ENCODE results near the gene SET.
"Not testable (repeated sequence)": the region's sequence is repeated elsewhere in the genome, so short reads cannot be mapped to it uniquely, and the experiment has no call there.

The SET gene, protein sequence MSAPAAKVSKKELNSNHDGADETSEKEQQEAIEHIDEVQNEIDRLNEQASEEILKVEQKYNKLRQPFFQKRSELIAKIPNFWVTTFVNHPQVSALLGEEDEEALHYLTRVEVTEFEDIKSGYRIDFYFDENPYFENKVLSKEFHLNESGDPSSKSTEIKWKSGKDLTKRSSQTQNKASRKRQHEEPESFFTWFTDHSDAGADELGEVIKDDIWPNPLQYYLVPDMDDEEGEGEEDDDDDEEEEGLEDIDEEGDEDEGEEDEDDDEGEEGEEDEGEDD

DNA sequence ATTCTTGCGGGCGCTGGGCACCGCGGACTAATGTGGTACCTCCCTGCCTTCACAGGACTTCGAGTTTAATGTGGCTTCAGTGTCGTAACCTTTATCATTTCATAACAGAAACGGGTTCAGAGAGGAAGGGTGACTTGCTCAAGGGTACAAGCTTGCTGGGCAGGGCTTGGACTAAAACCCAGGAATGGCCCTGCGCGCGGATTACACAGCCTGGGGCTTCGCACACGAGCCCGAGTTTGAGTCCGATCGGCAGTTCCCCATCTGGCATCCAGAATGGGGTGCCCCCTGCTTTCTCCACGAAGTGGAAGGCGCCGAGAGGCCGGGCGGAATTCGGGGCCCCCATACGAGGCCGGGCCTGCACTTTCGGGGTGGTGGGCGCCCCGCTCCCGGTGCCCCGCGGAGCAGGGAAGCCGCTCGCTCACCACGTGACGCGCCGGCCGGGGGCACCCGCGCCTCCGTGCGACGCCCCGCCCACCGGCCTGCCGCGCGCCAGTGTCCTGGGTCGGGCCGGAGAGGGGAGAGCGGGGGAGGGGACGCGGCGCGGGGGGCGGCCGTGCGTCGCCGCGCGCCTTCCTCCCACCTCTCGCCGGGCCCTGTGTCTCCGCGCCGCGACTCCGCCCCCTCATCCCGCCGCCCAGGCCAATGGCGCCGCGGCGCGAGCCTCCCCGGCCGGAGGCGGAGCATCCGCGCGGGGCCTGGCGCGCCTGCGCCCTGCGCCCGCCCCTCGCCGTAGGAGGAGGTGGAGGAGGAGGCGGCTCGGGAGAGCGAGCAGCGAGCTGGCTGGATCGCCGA, at the start of gene SET:
SET (plus strand) TSS at position 722 of the 792 bp plus-strand sequence. CDS start 361 bp downstream, outside the sequence.
- peak; percentile 86 to 94 (median 87) for DNase-seq (ENCODE audit: low read depth in 2 of 3, low spot score in 1 of 3)

DNA sequence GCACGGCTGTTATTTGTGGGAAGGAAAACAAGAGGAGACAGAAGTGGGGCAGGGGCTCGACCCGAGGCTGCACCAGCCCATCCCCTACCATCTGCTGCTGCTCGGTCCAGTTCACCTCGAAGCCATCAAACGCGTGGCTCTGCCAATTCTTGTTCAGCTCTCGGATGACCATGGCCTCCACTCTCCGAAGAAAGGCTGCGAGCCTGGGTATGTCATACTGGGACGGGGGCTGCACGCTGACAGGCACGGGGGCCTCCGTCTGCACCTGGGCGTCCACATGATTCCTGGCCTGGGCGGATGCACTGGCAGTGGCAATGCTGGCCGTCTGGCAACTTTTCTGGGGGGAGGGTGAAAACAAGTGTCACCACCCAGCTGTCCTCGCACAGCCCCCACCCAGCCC, 48.4 kb upstream of the SET start:
- DNase-seq (ENCODE audit: low read depth in 2 of 3, low spot score in 1 of 3) = no peak

DNA sequence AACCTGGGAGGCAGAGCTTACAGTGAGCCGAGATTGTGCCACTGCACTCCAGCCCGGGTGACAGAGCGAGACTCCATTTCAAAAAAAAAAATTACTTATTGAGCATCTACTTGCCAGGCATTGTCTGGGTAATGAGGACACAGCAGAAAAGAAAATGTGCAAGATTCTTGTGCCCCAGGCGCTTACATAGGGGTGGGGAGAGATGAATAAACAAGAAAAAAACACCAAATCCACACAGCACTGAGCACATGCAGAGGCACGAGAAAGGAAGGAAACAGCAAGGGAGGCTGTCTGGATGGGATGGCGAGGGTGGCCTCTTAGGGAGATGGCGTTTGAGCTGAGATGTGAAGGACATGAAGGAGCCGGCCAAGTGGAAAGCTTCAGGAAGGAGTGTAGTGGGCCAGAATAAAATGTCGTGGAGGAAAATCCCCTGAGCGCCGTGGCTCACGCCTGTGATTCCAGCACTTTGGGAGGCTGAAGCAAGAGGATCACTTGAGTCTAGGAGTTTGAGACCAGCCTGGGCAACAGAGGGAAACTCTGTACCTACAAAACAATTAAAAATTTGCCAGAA, 46.3 kb upstream of the SET start:
- no peak for DNase-seq (ENCODE audit: low read depth in 2 of 3, low spot score in 1 of 3)

DNA sequence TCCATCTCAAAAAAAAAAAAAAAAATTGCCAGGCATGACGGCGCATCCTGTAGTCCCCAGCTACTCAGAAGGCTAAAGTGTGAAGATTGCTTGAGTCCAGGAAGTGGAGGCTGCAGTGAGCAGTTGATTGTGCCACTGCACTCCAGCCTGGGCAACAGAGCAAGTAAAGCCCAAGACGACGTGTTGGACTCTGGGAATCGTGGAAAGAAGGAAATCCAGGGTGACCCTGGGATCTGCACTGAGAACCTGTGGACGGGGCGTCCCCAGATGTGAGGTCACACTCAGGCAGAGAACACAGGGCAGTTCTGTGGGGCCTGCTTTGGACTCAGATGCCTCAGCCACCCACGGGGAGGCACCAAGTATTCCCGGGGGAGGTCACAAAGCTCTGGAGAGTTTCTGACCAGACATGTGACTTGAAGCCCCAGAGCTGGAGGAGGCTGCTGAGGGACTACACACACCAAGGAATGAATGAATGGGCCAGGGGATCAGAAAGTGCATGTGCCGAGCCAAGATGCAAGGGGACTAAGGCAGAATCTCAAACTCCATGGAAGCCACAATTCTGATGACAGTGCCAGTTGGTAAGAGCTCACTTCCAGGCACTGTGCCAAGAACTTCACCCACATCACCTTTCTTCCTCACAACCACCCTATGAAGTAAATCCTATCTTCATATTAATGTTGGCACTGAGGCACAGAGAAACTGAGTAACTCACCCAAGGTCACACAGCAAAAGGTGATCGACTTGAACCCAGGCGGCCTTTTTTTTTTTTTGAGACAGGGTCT, 45.3 kb upstream of the SET start:
- DNase-seq (ENCODE audit: low read depth in 2 of 3, low spot score in 1 of 3) = no peak

DNA sequence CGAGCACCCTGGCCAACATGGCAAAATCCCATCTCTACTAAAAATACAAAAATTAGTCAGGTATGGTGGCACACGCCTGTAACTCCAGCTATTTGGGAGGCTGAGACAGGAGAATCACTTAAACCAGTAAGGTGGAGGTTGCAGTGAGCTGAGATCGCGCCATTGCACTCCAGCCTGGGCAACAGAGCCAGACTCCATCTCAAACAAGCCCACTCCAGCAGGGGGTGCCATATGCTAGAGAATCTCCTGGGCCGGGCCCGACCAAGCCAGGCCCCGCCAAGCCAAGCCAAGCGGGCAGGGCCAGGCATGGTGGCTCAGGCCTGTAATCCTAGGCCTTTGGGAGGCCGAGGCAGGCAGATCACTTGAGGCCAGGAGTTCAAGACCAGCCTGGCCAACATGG, 40.8 kb upstream of the SET start:
- DNase-seq (ENCODE audit: low read depth in 2 of 3, low spot score in 1 of 3) = peak; percentile 53 to 68 (median 56)

DNA sequence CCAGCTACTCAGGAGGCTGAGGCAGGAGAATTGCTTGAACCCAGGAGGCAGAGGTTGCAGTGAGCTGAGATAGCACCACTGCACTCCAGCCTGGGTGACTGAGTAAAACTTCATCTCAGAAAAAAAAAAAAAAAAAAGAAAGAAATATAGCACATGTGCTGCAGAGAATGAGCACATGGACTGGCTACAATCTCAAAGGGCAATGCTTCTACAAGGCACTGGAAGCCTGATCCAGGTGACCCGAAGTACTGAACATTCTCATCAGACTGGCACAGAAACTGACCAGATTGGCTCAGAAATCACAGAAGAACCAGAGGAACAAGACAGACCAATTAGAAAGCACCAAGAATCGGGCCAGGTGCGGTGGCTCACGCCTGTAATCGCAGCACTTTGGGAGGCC, 37.2 kb upstream of the SET start:
- DNase-seq (ENCODE audit: low read depth in 2 of 3, low spot score in 1 of 3) = no peak

DNA sequence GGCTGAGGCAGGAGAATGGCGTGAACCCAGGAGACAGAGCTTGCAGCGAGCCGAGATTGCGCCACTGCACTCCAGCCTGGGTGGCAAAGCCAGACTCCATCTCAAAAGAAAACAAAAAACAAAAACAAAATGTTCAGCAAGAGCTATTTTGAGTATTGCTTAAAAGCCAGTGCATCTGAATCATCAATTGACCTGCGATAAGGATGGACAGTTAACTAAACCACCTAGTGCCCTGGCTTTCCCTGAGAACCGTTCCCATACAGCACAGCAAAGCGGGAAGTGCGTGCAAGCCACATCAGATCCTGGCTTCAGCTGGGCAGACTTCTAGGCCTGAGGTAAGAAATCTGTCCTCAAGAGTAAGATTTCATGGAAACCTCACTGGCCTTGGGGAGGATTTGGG, 35.1 kb upstream of the SET start:
- DNase-seq (ENCODE audit: low read depth in 2 of 3, low spot score in 1 of 3) = no peak

DNA sequence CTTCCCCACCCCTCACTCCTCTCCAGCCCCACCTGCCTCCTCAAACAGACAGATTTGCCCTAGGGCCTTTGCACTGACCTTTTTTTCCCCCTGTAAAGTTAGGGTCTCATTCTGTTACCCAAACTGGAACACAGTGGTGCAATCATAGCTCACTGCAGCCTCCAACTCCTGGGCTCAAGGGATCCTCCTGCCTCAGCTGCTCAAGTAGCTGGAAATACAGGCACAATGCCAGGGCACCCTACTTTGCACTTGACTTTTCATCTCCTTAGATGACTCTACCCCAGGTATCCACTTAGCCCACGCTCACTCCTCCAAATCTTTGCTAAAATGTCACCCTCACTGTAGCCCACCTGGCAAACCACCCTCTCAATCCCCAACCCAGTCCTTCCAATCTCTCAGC, 34.5 kb upstream of the SET start:
- no peak for DNase-seq (ENCODE audit: low read depth in 2 of 3, low spot score in 1 of 3)

DNA sequence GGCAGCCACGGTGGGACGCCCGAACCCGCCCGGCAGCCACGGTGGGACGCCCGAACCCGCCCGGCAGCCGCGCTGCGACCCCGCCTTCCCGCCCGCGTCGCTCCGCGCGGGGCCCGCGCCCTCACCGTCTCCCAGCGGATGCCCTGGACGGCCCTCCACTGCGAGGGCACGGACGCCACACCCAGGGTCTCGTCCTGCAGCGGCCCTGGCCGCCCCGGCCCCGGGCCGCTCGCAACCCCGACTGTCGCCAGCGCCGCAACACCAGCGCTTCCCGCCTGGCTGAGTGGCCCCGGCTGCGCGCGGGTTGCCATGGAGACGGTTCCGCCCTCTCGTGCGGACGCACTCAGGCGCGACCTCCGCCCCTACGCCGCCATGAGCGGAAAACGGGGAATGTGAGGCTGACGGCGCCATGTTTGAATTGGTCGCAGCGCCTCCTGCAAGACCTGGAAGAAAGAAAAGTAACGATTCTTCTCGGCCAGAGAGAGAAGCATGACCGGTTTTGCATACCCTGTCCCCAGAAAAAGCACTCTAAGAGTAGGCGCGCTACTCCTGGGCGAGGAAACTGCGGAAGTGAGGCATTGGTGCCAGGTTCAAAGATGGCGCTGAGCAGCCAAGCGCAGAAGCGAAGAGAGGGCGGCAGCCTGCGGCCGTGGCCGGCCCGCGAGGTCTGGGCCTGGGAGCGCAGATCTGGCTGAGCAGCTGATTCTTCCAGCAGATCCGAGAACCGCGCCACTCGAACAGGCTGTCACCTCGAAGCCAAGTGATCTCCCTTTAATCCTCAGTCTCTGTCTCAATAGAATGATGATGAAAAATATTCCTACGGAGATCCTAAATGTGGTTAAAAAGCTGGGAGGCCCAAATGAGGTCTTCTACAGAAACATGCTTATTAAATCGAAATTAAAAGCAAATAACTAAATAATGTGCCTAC, 32.3 kb upstream of the SET start, which contains the start of gene DYNC2I2:
DYNC2I2 (minus strand) TSS at position 432 of the 928 bp plus-strand sequence; CDS start at position 311, 121 bp downstream.
- peak; percentile 89 to 98 (median 93) for DNase-seq (ENCODE audit: low read depth in 2 of 3, low spot score in 1 of 3)

DNA sequence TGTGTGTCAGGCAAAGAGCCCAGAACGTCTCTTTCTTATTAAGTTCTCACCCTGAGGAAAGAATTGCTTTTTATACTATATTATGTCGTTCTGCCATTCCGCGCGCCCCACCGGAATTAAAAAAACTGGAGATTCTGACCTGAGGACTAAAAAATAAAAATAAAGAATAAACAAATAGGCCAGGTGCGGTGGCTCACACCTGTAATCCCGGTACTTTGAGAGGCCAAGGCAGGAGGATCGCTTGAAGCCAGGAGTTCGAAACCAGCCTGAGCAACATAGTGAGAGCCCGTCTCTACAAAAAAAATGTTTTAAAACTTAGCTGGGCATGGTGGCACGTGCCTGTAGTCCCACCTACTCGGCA, 31.7 kb upstream of the SET start:
- no peak for DNase-seq (ENCODE audit: low read depth in 2 of 3, low spot score in 1 of 3)

DNA sequence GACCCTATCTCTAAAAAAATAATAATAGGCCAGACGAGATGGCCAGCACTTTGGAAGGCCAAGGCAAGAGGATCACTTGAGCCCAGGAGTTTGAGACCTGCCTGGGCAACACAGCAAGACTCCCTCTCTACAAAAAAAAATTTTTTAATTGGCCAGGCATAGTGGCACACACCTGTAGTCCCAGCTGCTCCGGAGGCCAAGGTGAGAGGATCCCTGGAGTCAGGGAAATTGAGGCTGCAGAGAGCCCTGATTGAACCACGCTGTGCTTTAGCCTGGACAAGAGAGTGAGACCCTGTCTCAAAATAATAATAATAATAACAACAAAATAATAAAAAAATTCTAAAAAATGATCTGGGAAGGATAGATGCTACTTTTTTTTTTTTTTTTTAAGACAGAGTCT, 31.2 kb upstream of the SET start:
- DNase-seq (ENCODE audit: low read depth in 2 of 3, low spot score in 1 of 3) = no peak

DNA sequence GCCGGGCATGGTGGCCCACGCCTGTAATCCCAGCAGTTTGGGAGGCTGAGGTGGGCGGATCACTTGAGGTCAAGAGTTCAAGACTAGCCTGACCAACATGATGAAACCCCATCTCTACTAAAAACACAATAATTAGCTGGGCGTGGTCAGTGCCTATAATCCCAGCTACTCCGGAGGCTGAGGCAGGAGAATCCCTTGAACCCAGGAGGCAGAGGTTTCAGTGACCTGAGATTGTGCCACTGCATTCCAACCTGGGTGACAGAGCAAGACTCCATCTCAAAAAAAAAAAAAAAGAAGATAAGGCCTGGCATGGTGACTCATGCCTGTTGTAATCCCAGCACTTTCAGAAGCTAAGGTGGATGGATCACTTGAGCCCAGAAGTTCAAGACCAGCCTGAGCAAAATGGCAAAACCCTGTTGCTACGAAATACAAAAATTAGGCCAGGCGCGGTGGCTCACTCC, 22.5 kb upstream of the SET start:
- not testable (repeated sequence) for DNase-seq (ENCODE audit: low read depth in 2 of 3, low spot score in 1 of 3)

DNA sequence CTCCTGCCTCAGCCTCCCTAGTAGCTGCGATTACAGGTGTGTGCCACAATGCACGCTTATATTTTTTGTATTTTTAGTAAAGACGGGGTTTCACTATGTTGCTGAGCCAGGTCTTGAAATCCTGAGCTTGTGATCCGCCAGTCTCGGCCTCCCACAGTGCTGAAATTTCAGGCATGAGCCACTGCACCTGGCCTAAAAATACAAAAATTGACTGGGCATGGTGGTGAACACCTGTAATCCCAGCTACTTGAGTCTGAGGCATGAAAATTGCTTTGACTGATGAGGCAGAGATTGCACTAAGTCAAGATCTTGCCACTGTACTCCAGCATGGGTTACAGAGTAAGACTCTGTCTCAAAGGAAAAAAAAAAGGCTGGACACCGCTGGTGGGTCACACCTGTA, 19.2 kb upstream of the SET start:
- DNase-seq (ENCODE audit: low read depth in 2 of 3, low spot score in 1 of 3) = no peak

DNA sequence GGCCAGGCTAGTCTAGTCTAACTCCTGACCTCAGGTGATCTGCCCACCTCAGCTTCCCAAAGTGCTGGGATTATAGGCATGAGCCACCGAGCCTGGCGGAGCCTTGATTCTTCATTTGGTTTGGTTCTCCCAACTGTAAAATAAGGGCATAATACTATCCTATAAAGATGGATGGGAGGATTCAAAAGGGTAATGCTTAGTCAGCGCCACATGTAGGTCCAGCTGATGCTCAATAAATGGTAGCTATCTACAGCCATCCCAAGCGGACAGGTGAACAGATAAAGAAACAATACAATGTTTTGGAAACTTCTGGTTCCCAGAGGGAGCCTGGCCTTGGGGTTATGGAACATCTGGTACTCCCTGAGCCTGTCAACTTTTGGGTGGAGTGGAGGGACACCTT, 13.6 kb upstream of the SET start:
- DNase-seq (ENCODE audit: low read depth in 2 of 3, low spot score in 1 of 3) = no peak

DNA sequence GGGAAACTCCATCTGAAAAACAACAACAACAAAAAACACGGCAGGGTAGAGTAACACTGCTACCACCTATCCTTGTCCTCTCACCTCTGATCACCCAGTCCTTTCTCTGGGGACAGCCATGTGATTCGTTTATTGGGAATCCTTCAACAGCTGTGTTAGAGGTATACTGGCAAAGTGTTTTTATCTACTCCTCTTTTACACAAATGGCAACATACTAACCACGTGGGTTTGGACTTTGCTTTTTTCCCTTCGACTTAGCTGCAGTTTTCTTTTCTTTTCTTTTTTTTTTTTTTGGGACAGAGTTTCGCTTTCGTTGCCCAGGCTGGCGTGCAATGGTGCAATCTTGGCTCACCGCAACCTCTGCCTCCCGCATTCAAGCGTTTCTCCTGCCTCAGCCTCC, 11.2 kb upstream of the SET start:
- no peak for DNase-seq (ENCODE audit: low read depth in 2 of 3, low spot score in 1 of 3)

DNA sequence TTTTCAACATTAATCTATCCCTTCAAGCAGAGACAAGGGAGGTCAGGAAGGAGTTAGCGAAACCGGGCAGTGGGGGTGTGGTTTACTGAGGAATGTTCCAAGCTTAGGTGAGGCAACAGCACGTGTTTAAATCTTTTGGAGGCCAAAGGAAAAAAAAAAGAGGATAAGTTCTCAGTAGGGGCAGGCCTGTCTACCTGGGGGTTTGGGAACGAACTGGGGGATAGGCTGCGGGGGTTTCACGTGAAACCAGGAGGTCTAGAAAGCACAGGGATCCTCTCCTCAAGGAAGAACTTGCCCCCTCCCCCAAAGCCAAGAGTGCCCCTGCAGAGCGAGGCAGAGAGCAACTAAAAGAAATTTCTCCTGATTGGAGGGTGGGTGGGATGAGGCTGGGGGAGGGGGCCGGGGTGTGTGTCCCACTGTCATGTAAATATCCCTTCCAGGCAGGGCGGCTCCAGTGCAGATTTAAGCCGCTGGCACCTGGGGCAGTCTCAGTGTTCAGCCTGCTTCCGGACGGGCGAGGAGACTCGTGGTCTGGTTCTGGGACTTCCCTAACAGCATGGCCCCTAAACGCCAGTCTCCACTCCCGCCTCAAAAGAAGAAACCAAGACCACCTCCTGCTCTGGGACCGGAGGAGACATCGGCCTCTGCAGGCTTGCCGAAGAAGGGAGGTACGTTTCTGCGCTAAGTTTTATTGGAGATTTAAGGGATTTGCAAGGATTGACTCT, 5.5 kb upstream of the SET start:
- DNase-seq (ENCODE audit: low read depth in 2 of 3, low spot score in 1 of 3) = no peak

DNA sequence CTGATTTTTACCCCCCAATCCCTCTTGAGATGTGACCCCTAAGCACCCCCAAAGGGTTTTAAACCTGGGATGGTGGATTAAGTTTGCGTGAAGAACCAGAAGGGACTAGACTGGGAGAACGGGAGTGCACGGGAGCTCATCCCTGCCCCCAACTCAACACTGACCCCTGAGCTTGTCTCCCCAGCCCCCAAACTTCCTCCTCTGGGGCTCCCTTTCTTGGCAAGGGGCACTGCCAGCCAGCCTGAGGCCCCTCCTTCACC, 5.0 kb upstream of the SET start:
- no peak for DNase-seq (ENCODE audit: low read depth in 2 of 3, low spot score in 1 of 3)

DNA sequence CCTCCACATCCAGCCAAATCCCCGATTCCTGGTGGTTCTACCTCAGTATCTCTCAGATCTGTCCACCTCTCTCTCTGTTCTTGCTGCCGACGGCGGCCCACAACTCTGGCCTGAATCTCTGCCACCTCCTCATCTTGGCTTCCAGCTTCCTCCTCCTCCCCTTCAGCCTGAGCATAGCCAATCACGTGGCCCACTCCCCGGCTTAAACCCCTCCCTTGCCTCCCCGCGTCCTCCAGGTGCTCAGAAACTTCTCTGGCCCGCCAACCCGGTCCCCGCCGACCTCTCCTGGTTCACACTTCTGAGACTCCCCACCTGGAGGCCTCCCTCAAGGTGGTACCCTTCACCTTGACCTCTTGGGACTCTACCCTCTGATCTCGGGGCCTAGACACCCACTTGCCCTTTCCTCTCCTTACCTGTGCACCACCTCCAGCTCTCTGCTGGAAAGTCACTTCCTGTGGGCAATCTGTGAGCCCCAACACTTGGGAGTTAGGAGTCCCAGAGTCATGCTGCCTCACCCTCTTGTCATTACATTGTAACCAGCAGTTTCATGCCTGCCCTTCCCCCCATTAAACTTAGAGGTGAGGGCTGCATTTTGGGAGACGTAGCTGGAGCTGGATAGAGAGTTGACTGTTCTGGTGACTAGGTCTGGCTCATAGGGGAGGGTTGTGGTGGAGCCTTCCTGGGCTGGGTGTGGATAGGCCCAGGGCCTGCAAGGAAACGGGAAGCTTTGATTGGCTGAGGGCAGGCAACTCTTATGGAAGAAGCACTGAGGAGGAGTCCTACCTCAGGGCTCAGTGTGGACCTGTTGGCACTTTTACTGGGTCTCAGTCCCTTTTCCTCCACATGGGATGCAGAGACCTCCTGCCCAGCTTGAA, 4.5 kb upstream of the SET start:
- DNase-seq (ENCODE audit: low read depth in 2 of 3, low spot score in 1 of 3) = peak; percentile 62 to 74 (median 68)

All from stimulated activated CD4-positive, alpha-beta T cell treated with anti-CD3 and anti-CD28 coated beads, Interleukin-12 subunit alpha, Interleukin-12 subunit beta, amount 100 ng/mL, for 48 hours (primary cell).